CD4-positive, alpha-beta T cell treated with Interleukin-12 subunit alpha and Interleukin-12 subunit beta, for 1 hour (primary cell): Measurements from ENCODE around the gene FBP1.
"Not testable (repeated sequence)": the region's sequence is repeated elsewhere in the genome, so short reads cannot be mapped to it uniquely, and the experiment has no call there.

ENCODE experiments used
- DNase-seq: peaks from one replicate; pipeline ENCODE4 v3.0.0-alpha.2; 2020

The FBP1 gene

DNA sequence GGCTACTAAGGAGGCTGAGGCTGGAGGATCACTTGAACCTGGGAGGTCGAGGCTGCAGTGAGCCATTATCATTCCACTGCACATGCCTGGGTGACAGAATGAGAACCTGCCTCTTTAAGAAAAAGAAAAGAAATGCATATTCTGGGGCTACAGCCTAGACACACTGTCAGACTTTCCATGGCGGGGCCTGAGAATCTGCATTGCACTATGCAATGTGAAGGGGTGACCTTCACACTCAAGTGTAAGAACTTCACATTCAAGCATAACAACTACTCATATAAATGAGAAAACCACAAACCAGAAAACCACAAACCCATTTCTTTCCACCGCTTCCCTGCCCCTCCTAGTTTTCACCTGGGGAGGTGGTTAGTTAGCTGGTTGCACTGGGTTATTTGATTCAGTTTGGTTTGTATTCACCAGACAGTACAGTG lies 27.7 kb downstream of the FBP1 start:
- DNase-seq, result no peak

DNA sequence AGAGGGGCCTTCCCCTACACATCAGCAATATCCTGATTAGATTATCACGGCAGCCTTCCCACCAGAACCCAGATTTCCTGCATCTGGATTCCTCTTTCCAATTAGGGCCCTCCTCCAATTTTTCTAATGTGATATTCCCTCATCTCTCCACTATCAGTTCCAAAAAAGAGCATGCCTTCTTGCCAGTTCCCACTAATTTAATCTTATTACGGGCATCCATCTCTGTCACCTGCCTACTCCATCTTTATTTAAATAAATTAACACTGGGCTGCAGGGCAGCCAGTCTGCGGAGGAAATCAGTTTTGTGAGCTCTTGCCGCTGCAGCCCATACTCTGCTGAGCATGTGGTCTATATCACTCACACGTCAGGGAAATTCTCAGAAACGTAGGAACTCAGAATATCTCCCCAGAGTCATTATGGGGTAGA lies 29.1 kb downstream of the FBP1 start:
- DNase-seq, result no peak

DNA sequence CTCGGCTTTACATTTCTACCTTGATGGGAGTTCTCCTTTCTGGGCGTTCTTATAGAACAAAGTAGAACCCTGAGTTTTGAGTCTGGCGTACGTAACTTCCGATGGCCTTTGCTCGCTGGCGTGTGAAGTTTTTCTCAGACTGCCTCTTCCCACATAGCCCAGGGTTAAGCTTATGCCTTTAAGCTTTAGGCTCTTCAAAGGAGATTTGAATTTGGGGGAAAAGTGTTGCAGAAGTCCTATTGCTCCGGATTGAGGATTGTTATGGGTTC lies 32.0 kb downstream of the FBP1 start:
- no peak for DNase-seq

DNA sequence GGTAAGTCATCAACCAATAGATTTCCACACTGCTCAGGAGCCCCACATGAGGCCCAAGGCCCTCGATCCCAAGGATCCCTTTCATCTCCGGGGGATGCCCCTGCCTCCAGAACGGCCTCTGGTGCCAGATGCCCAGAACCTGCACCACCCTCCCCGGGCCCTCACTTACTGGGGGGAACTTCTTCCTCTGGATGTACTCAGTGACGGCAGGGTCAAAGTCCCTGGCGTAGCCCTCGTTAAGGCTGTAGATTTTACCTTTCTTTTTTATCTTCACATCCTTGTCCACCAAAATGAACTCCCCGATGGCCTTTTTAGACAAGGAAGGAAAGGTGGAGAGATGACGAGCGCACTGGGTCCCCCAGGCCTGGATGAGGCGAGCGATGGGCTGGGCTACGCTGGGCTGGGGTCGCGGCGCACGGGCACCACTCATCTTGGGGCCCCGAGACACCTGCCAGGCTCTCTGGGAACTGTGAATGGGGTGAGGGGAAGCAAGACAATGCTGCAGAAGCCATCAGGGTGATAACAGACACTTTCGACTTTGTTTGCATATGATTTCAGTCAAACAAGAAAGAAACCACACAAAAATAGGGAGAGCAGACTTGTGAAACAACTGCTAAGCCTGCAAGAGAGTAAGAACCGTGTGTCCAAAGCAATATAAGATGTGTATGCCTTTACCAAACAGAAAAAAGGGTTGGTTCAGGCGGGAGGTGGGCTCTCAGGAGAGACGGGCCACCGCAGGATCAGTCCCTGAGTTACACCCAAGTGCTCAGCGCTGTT lies 32.5 kb downstream of the FBP1 start:
- DNase-seq, result no peak

DNA sequence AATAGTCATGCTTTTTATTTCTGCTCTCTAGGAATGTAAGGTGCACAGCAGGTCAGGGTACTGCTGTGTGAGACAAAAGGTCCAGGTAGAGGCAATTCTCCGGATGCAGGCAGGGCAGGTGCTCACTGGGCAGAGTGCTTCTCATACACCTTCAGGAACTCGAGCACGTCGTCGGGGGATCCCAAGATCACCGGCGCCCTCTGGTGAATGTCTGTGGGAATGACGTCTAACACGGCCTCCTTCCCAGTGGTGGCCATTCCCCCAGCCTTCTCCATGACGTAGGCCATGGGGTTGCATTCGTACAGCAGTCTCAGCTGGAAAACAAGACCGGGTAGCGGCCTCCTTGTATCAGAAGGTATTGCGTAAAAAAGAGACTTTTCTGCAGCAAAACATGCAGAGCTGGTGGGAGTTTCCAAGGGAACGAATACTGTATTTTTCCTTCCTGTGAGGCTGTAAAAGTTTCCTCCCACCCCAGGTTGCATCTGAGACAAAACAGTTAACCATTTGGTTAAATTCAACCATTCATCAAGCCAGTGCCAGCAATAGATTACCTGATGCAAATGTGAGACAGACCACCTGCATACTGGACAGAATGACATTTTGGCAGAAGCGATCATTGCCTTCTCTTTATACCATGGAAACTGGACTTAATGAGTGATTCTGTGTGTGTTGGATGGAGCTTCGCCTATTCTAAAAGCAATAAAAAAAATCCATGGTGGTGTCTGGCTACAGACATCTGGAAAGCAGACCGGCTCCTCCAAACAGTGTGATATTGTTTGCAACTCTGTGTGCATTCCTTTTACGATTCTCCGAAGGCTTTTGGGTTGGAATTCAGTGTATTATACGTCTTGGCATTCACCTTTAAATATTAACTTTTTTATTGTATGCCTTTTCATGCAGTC lies 35.8 kb downstream of the FBP1 start:
- peak; percentile 57 for DNase-seq

DNA sequence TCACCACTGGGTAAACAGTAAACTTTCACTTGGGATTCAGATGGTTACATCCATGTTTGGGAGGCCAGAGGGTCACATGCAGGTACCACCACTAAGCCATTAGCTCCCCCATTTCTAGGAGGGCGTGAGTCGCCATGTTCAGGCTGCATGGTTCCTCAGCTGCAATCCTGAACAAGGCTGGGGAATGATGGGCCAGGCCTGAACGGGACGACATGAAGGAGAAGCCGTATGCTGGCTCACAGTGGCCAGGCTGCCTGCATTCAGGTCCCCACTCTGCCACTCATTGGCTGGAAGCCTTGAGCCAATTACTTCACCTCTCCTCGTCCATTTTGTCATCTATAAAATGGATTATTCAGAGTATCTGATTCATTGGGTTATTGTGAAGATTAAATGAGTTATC lies 36.7 kb downstream of the FBP1 start:
- no peak for DNase-seq

DNA sequence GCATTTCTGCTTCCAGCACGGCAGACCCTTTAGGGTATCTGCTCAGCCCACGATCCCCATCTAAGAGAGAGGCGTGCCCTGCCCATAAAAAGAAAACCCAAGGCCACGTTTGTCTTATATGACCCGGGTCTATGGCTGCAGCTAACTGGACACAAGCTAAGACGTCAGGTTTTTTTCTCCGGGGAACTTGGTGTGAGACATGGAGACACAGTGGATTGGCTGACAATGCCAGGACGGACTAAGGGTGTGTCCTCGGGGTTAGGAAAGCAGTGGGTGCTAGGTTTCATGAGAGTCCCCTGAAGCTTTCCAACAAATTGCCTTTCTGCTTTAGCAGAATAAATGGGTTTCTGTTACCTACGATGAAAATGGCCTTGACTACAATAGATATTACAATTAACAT lies 38.6 kb downstream of the FBP1 start:
- no peak for DNase-seq

DNA sequence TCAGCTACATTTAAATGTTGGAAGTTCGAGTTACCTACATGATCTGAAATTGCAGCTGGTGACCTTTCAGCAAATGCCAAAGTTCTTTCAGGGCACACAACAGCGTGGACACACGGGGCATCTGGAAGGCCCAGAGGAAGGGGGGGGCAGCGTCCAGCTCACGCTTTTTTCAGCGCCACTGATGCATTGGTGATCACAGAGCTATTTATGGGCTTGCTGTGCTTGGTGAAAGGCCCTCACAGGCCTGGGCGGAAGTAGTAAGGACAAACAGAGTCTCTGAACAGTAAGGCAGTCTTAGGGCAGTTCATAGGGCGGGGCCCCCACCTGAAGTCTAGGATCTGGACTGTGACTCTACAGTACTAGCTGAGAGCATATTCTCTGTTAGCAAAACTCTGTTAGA lies 39.1 kb downstream of the FBP1 start:
- no peak for DNase-seq

DNA sequence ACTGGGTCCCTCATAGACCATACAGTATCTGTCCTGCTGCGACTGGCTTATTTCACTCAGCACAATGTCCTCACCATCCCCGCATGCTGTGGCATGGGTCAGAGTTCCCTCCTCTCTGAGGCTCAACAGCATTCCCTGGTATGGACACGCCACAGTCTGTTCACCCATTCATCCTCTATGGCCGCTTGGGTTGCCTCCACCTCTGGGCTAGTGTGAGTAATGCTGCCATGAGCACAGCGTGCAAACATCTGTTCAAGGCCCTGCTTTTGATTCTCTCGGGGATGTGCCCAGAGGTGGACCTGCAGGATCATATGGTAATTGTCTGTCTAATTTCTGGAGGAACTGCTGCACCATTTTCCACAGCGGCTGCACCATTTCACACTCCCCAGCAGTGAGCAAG lies 40.2 kb downstream of the FBP1 start:
- no peak for DNase-seq

DNA sequence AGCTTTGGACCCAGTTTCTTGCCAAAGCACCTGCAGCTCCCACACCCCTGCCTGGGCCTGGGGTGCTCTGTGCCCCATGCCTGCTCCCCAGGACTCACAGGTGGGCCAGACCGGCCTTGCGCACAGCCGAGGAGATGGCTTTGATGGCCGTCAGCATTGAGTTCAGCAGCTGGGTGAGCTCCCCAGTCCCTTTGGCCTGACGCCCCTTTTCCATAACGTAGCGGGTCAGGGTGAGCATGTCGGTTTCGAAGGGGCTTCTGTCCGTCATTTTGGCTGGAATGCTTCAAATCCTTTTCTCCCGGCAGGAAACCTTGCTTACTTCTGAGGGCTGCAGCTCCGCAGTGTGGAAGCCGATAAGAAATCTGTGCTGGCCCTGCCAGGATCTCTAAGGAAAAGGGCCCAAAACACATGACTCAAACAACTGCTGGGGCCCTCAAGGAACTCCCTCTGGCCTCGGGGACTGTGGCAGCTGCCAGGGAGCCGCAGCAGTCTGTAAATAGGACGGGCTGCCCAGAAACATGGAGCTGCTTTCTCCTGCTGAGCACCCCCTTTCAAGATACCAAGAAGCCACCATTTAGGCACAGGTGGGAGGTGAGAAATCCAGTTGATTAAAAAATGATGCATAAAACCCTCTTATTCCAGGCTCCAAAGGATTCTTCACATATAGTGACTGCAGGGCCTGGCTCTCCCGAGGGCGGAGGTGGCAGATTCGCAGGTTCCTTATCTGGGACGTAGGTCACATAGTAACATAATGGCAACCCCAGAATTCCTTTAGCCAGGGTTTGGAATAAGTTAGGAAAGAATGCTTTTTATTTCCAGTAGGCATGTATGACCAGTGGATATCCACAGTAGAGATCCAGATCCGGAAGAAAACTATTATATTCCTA lies 45.6 kb downstream of the FBP1 start, which contains the start of gene FBP2:
TSS of gene FBP2 (minus strand) at position 366 of the 887 bp plus-strand sequence. CDS start at position 268, 98 bp downstream.
- no peak for DNase-seq

DNA sequence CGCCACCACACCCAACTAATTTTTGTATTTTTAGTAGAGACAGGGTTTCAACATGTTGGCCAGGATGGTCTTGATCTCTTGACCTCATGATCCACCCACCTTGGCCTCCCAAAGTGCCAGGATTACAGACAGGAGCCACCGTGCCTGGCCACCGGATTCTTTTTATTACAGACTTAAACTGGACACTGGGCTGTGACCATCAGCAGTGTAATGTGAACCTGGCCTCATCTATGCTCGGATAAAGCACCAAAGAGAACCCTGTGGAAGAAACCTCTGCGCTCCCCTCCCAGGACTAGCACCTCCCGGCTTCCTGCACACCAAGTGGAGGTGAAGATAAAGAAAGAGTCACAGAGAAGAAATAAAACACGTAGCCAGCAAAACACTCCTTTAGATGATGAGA lies 46.6 kb downstream of the FBP1 start:
- DNase-seq, result not testable (repeated sequence)

DNA sequence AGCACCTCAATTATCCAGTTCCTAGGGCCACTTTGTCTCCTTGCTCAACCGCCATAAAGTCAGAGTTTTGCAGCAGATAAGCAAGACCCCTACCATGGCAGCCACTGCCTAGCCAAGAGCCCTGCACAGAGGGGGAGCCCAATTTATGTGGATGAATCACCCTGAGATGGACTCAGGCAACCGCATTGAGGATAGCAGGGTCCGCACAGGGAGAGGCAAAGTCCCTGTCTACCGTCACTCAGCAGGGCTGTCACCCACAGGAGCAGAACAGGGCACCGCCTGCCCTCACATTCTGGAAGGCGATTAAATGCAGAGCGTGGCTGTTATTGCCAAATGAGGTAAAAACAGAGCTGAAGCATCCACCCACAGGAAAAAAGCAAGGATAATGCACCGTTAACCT lies 47.4 kb downstream of the FBP1 start:
- no peak for DNase-seq

DNA sequence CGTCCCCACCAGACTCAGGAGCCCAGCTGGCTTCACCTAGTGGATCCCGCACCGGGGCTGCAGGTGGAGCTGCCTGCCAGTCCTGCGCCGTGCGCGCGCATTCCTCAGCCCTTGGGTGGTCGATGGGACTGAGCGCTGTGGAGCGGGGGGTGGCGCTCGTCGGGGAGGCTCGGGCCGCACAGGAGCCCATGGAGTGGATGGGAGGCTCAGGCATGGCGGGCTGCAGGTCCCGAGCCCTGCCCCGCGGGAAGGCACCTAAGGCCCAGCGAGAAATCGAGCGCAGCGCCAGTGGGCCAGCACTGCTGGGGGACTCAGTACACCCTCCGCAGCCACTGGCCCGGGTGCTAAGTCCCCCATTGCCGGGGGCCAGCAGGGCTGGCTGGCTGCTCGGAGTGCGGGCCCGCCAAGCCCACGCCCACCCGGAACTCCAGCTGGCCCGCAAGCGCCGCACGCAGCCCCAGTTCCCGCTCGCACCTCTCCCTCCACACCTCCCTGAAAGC lies 48.2 kb downstream of the FBP1 start:
- DNase-seq, result not testable (repeated sequence)

DNA sequence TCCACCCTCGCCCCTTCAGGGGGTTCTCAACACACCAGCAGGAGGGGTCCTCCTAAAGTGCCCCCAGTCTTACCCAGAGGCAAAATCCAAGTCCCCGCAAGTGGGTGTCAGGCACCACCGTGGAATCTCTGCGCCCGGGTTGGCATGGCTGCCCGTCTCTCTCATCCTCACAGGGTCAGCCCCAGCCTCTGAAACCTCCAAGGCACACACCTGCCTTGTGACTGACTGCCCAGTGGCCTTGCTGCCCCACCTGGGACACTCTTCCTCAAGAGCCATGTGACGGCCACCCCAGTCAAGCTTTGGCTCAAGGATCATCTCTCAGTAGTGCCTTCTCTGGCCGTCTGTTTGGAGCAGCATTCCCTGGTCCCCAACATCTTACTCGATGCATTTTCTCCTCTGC lies 50.6 kb downstream of the FBP1 start:
- no peak for DNase-seq

DNA sequence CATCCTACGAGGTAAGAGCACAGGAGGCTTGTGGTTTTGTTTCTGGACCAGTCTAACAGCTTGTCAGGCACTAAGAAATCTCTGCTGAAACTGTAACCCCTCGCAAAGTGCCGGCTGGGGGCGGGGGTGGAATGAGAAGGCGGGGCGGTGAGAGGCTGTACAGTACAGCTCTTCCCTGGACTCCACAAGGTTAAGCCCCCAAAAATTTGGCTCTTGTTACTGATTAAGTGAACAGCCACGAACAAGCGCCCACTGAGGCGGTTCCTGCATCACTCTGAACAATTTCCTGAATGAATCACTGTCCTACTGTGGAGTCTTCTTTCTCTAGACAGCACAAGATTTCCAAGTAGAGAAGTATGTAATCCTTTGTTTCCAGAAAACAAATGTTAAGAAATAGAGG lies 52.5 kb downstream of the FBP1 start:
- no peak for DNase-seq

DNA sequence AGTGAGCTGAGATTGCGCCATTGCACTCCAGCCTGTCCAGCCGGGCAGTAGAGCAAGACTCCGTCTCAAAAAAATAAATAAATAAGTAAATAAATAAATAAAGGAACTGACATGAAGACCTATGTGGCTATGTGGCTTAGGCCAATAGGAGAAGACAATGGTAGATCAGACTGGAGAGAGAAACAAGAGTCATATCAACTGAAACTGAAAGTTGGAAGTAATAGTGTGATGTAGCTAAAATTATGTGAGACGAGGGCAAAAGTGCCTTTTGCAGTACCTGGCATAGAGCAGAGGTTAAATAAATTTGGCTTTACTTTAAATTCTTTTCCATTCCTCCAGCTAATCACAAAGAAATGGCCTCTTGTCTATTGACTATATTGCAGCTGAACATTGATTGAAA lies 53.0 kb downstream of the FBP1 start:
- no peak for DNase-seq

DNA sequence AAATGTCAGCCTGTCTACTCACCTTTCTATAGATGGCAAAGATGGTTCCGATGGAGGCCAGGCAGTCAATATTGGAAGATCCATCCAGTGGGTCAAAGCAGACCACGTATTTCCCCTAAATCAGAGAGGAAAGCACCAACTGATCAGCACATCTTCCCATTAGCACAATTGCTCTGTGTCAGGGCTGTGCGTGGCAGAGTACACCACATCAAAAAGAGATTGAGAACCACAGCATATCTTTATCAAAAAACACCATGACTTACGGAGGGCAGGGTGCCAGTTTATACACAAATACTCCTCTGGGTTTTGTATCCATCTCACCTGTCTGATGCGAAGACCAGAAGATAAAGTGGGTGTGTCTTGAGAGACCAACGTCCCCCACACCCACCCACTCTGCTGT lies 54.8 kb downstream of the FBP1 start:
- peak; percentile 24 for DNase-seq

DNA sequence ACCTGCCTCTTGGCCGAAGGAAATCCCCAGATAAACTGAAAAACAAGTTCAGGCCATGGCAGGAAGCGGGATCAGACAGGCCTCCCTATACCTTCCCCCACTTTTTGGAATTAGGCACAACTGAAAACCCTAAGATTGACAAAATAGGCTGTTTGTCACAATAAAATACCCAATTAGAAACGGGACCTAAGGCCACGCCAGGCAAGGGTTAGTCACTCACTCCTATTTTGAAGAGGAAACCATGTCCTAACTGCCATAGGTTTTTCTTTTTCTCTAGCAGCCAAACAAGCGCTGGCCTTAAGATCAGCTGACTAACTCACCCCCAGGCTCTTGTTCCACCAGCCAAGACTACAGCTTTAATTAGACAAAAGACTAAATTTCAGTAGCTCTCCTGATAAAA lies 57.6 kb downstream of the FBP1 start:
- DNase-seq, result no peak

DNA sequence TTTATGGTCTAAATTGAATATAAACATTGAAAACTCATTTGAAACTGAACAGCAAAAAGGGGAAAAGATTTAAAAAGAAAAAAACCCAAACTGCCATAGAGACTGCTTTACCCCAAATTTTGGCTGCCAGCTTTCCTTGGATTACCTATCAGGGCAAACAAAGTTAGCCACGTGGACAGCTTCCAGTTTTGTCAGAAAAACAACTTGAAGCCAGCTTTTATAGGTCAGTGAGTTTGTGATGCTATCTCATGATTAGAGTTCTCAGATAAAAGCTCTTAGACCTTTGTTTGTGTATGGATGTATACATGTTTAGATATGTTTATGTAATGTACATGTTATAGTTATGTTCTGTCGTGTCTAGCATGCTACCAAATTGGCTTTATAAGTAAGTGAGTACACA lies 61.7 kb downstream of the FBP1 start:
- no peak for DNase-seq

DNA sequence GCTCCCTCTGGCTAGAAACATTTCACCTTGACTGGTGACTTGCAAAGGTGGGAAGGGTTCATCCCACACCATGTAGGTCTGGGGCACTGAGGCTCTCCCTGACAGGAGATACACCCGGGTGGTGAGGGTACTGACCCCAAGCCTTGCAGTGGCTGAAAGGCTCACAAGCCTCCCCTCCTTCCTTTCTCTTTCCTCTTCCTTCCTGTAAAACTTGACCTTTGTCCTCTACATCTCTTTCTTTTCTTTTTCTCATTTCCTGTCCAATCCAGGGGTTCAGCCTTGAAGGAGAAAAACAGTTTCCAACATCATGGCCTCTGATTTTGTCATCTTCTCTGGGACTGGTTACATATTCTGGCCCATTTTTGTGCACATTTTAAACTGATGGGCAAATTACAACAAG lies 62.3 kb downstream of the FBP1 start:
- no peak for DNase-seq

DNA sequence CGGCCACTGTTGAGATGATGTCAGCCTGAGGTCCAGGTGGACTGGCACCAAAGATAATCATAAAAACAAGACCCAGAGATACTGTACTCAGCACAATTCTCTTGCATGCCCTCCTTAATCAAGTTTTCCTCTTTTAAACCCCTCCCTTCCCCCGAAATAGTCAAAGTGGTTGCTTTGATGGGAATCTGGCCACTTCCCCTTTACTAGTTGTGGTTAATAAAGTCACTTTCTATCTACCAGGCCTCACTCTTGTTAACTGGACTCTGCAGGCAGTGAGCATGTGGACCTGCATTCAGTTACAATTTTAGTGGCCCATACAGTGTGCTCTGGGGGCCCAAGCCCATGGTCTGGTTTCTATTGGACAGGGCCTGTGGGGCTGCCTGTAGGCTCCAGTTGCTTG lies 63.2 kb downstream of the FBP1 start:
- no peak for DNase-seq

DNA sequence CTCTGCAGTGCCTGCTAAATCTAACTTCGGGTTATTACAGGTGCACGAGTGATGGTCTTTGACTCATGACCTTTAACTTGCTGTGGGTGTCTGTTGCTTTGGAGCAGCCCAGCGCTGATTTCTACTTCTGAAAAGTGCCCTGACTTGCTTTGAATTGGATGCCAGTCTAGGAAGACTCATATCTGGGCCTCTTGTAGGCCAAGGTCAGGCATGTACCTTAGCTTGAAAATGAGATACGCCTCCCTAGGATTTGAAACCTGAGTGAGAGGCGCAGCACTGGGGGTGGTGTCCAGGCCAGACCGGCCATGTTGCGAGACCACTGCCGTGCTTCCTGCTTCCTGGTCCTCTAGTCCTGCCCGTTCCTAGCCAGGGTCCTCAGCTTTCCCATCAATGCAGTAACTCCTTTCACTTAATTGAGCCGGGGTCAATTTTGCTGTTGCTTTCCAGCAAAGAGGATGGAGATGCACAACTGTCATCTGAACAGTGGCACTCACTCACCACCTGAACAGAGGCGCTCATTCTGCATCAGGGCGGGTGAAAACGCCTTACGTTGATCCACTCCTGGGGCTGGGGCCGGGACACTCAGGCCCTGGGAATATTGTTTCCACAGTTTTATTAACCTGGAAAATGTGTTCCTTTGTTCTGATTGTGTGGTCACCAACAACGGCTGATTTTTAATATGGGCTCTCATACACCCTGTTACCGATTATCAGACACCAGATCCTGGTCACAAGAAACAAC lies 70.2 kb downstream of the FBP1 start:
- no peak for DNase-seq
